ENCODE data around the gene SDK1.

The SDK1 gene

GRCh38 chr7:3927446-3928110 lies 626.5 kb downstream of the SDK1 start:
- Histone ChIP-seq H3K36me3 (ENCODE audit: insufficient read depth, low read length) (no peaks in the 10 kb centered on the region), H2AFZ (ENCODE audit: low read depth, low read length) (no peak overlapping the region), H3K27me3 (ENCODE audit: insufficient read depth, low read length, poor library complexity) (peaks cover 24% of the 10 kb centered on the region), H3K79me2 (ENCODE audit: insufficient read depth, low read length) (no peaks in the 10 kb centered on the region), H3K27ac (ENCODE audit: low read length) (no peak overlapping the region), H3K4me2 (ENCODE audit: insufficient read depth, low read length) (no peak overlapping the region), H4K20me1 (ENCODE audit: insufficient read depth, low read length) (no peaks in the 10 kb centered on the region), H3K4me1 (ENCODE audit: insufficient read depth, low read length) (no peaks in the 10 kb centered on the region), H3K9ac (ENCODE audit: low read depth, low read length) (no peak overlapping the region), H3K4me3 (ENCODE audit: low read depth in 1 of 2, low read length in 2 of 2) (no peak overlapping the region), H3K9me3 (ENCODE audit: insufficient read depth, low read length, severe bottlenecking) (no peaks in the 10 kb centered on the region)
- ATAC-seq (ENCODE audit: insufficient read depth, low read depth) (no peak), DNase-seq (no peak)
- TF ChIP-seq EZH2 (IDR thresholded peaks at IDR 0.05; ENCODE audit: borderline replicate concordance, low read depth, low read length, severe bottlenecking) (no peak), CTCF (IDR thresholded peaks at IDR 0.05; ENCODE audit: borderline replicate concordance, extremely low read depth, low read length, poor library complexity, severe bottlenecking) (no peak)

DNA sequence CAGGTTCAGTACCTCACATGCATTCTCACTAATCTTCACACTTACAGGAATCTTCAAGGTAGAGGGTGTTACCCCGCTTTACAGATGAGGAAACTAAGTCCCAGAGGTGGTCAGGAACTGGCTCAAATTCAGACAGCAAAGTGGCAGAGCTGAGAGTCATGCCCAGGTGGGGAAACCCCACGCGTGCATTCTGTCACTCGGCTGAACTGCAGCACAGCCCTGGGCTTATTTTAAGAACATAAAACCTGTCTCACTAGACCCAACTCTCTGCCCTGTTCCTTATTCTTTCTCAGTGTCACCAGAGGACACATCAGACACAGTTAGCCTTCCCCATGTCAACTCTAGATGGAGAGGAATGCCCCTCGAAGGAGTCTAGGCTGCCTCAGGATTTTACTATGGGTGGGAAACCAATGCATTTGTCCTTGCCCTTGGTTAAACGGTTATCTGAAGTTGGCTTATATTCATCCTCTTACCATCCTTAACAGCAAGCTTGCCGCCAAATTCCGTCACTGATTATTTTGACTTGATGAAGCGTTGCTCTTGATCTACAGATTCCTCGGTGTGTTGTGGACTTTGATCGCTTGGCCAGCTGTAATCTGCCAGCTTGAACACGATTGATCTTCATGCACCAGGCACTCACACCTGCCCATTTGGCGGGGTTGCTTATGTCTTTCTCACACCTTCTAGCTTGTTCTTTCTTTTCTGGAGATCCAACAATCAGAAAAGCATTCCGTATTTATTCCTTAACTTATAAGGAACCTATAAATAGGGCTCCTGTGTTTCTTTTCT lies 627.9 kb downstream of the SDK1 start:
- Histone ChIP-seq H3K27ac (ENCODE audit: low read length) (no peak overlapping the region), H3K79me2 (ENCODE audit: insufficient read depth, low read length) (no peaks in the 10 kb centered on the region), H3K4me1 (ENCODE audit: insufficient read depth, low read length) (no peaks in the 10 kb centered on the region), H2AFZ (ENCODE audit: low read depth, low read length) (no peak overlapping the region), H3K27me3 (ENCODE audit: insufficient read depth, low read length, poor library complexity) (peaks cover 21% of the 10 kb centered on the region), H4K20me1 (ENCODE audit: insufficient read depth, low read length) (no peaks in the 10 kb centered on the region), H3K4me2 (ENCODE audit: insufficient read depth, low read length) (no peak overlapping the region), H3K9me3 (ENCODE audit: insufficient read depth, low read length, severe bottlenecking) (no peaks in the 10 kb centered on the region), H3K9ac (ENCODE audit: low read depth, low read length) (no peak overlapping the region), H3K36me3 (ENCODE audit: insufficient read depth, low read length) (no peaks in the 10 kb centered on the region), H3K4me3 (ENCODE audit: low read depth in 1 of 2, low read length in 2 of 2) (no peak overlapping the region)
- DNase-seq (no peak), ATAC-seq (ENCODE audit: insufficient read depth, low read depth) (no peak)
- TF ChIP-seq CTCF (IDR thresholded peaks at IDR 0.05; ENCODE audit: borderline replicate concordance, extremely low read depth, low read length, poor library complexity, severe bottlenecking) (no peak), EZH2 (IDR thresholded peaks at IDR 0.05; ENCODE audit: borderline replicate concordance, low read depth, low read length, severe bottlenecking) (no peak)

DNA sequence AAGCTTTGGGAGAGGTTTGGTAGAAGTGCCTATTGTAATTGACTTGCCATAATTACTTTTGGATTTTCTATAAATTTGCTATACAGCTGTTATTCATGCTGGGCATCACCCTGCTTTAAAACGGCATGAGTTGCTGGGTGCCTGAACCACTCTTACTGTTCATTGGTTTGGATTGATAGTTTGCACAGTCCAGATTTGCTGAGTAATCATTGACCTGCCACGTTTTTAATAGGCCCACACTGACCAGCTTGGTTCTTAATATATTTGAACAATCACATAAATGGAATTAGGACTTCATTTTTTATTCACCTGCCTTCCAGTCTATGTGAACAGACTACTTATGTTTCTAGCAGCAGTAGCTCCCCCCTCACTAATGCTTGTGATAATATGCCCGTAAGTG lies 630.8 kb downstream of the SDK1 start:
- no peak overlapping the region for H3K9ac ChIP-seq (ENCODE audit: low read depth, low read length)

More for the DNA sequence above, 630.8 kb downstream of the SDK1 start:
- Histone ChIP-seq H4K20me1 (ENCODE audit: insufficient read depth, low read length) (no peaks in the 10 kb centered on the region), H3K79me2 (ENCODE audit: insufficient read depth, low read length) (no peaks in the 10 kb centered on the region), H3K4me1 (ENCODE audit: insufficient read depth, low read length) (no peaks in the 10 kb centered on the region), H3K27me3 (ENCODE audit: insufficient read depth, low read length, poor library complexity) (peaks cover 14% of the 10 kb centered on the region), H3K4me2 (ENCODE audit: insufficient read depth, low read length) (no peak overlapping the region), H3K36me3 (ENCODE audit: insufficient read depth, low read length) (no peaks in the 10 kb centered on the region), H3K27ac (ENCODE audit: low read length) (no peak overlapping the region), H3K9me3 (ENCODE audit: insufficient read depth, low read length, severe bottlenecking) (no peaks in the 10 kb centered on the region), H2AFZ (ENCODE audit: low read depth, low read length) (no peak overlapping the region), H3K4me3 (ENCODE audit: low read depth in 1 of 2, low read length in 2 of 2) (no peak overlapping the region)
- TF ChIP-seq CTCF (IDR thresholded peaks at IDR 0.05; ENCODE audit: borderline replicate concordance, extremely low read depth, low read length, poor library complexity, severe bottlenecking), result no peak
- no peak for TF ChIP-seq EZH2 (IDR thresholded peaks at IDR 0.05; ENCODE audit: borderline replicate concordance, low read depth, low read length, severe bottlenecking)
- ATAC-seq (ENCODE audit: insufficient read depth, low read depth), result no peak
- no peak for DNase-seq
